Activated T-cell treated with anti-CD3 and anti-CD28 coated beads, Interleukin-2, amount 50 U/mL, for 4 hours (primary cell): Measurements from ENCODE around the gene TRUB2. TPM values are rescaled to one million over a fixed set of nuclear protein-coding genes. Genes with fewer than 3 reads are reported as not detected.

Experiments
- ATAC-seq, 2 donors: fragments of 200-7000 bp; cut with Tn5 transposase; one replicate each; pipeline ENCODE4 v1.10.0; 2021
- DNase-seq: peaks from one replicate; pipeline ENCODE4 v3.0.0-alpha.2; 2020
- H3K27me3 Mint-ChIP-seq: one replicate; pipeline ENCODE4 v1.8.0; 2021; ENCODE audit warnings: low read depth, mixed read lengths
- H3K36me3 Mint-ChIP-seq: one replicate; pipeline ENCODE4 v1.8.0; 2022; ENCODE audit warnings: mixed read lengths; ENCODE audit not compliant: insufficient read depth
- H3K4me1 Mint-ChIP-seq: one replicate; pipeline ENCODE4 v1.8.0; 2021; ENCODE audit warnings: low read depth, mixed read lengths
- H3K4me3 Mint-ChIP-seq: one replicate; pipeline ENCODE4 v1.8.0; 2021; ENCODE audit warnings: mild to moderate bottlenecking, moderate library complexity, mixed read lengths
- H3K9me3 Mint-ChIP-seq: one replicate; pipeline ENCODE4 v1.8.0; 2021; ENCODE audit warnings: mixed read lengths
- total RNA-seq, 3 donors: library from RNA; stranded (reverse); gene quantifications; one replicate each; pipeline ENCODE4 v1.2.1, GENCODE V29; 2021

The TRUB2 gene
- total RNA-seq, 3 donors from 2014 or later, result 64.6 to 71.7 (median 69.7) TPM

- ATAC-seq, result no peak
- peaks cover 23% of the 10 kb centered on the region for H3K36me3 Mint-ChIP-seq
- no peak overlapping the region for H3K4me3 Mint-ChIP-seq
These were observed 65.0 kb downstream of the TRUB2 start for GRCh38 chr9:128257086-128257825.

More at GRCh38 chr9:128257086-128257825, 65.0 kb downstream of the TRUB2 start:
- no peaks in the 10 kb centered on the region for H3K27me3 Mint-ChIP-seq
- no peak for DNase-seq
- no peaks in the 10 kb centered on the region for H3K4me1 Mint-ChIP-seq
- no peaks in the 10 kb centered on the region for H3K9me3 Mint-ChIP-seq

Other genes with a start within 250 kb of the TRUB2 start
- gene PTGES2, start 194.7 kb downstream of the TRUB2 start, total RNA-seq, result 100 to 1,000 TPM; 123 to 132 (median 123) TPM
- gene LCN2, start 173.0 kb downstream of the TRUB2 start, total RNA-seq, result not detected
- gene BBLN, start 162.2 kb downstream of the TRUB2 start, total RNA-seq, result 10 to 100 TPM; 71.0 to 72.7 (median 71.6) TPM
- 100 to 1,000 TPM; 117 to 128 (median 124) TPM for gene CIZ1, start 130.9 kb downstream of the TRUB2 start, total RNA-seq
- under 1 TPM; 0.32 to 0.43 (median 0.40) TPM for gene DNM1, start 119.1 kb downstream of the TRUB2 start, total RNA-seq
- gene GOLGA2, start 46.4 kb downstream of the TRUB2 start, total RNA-seq, result 10 to 100 TPM; 39.4 to 48.2 (median 46.5) TPM
- gene SWI5, start 46.2 kb downstream of the TRUB2 start, total RNA-seq, result 10 to 100 TPM; 18.6 to 19.5 (median 19.1) TPM
- 10 to 100 TPM; 60.7 to 63.9 (median 62.4) TPM for gene COQ4, start 392 bp upstream of the TRUB2 start, total RNA-seq
- gene SLC27A4, start 18.1 kb upstream of the TRUB2 start, total RNA-seq, result 10 to 100 TPM; 51.3 to 59.0 (median 56.0) TPM
- gene URM1, start 48.9 kb upstream of the TRUB2 start, total RNA-seq, result 100 to 1,000 TPM in 2 of 3 donors, 10 to 100 TPM in 1; 93.3 to 106 (median 104) TPM
- gene CERCAM, start 98.4 kb upstream of the TRUB2 start, total RNA-seq, result under 1 TPM; 0.30 to 0.63 (median 0.34) TPM
- 10 to 100 TPM; 54.1 to 58.5 (median 56.0) TPM for gene ODF2, start 133.6 kb upstream of the TRUB2 start, total RNA-seq
- gene GLE1, start 182.3 kb upstream of the TRUB2 start, total RNA-seq, result 10 to 100 TPM; 39.3 to 42.2 (median 41.9) TPM
- 100 to 1,000 TPM; 110 to 132 (median 118) TPM for gene SPTAN1, start 230.1 kb upstream of the TRUB2 start, total RNA-seq